DOHH2 (cell line): Measurements from ENCODE around the gene DUSP1.

ENCODE experiments used
- H3F3A ChIP-seq: fragments of 200-600 bp; sonication (generic), shearing (Covaris generic); 2 replicates; pipeline ENCODE4 v1.6.0; 2016; ENCODE audit warnings: antibody characterized with exemption, mild to moderate bottlenecking; ENCODE audit not compliant: control insufficient read depth, insufficient read depth
- H3K27ac ChIP-seq: fragments of 200-600 bp; sonication (generic); 2 replicates; pipeline ENCODE4 v1.5.1; 2014; ENCODE audit warnings: low read depth, mild to moderate bottlenecking, low read length, moderate library complexity
- H3K27me3 ChIP-seq: fragments of 200-600 bp; sonication (generic); 2 replicates; pipeline ENCODE4 v1.6.1; 2014; ENCODE audit warnings: mild to moderate bottlenecking, low read length, mixed read lengths; ENCODE audit not compliant: control insufficient read depth
- H3K36me3 ChIP-seq: fragments of 200-600 bp; sonication (generic); 2 replicates; pipeline ENCODE4 v1.6.1; 2014; ENCODE audit warnings: mild to moderate bottlenecking, low read length, moderate library complexity, mixed read lengths; ENCODE audit not compliant: control insufficient read depth
- H3K4me1 ChIP-seq: fragments of 200-600 bp; sonication (generic); 2 replicates; pipeline ENCODE4 v1.6.1; 2014; ENCODE audit warnings: mild to moderate bottlenecking, low read length, mixed read lengths; ENCODE audit not compliant: control insufficient read depth
- H3K4me2 ChIP-seq: fragments of 200-600 bp; sonication (generic); 2 replicates; pipeline ENCODE4 v1.6.0; 2014; ENCODE audit warnings: mild to moderate bottlenecking, low read length, moderate library complexity
- H3K4me3 ChIP-seq: fragments of 200-600 bp; sonication (generic); 2 replicates; pipeline ENCODE4 v1.5.1; 2014; ENCODE audit warnings: mild to moderate bottlenecking, low read length, mixed read lengths
- H3K79me2 ChIP-seq: fragments of 200-600 bp; sonication (generic); 2 replicates; pipeline ENCODE4 v1.6.1; 2014; ENCODE audit warnings: mild to moderate bottlenecking, low read length, mixed read lengths; ENCODE audit not compliant: control insufficient read depth
- H3K9me2 ChIP-seq: fragments of 200-600 bp; sonication (generic); replicated peaks from 2 replicates; pipeline ENCODE4 v1.6.1; 2014; ENCODE audit warnings: mild to moderate bottlenecking, low read length, mixed read lengths; ENCODE audit not compliant: control insufficient read depth
- H3K9me3 ChIP-seq: fragments of 200-600 bp; sonication (generic); 2 replicates; pipeline ENCODE4 v1.6.1; 2014; ENCODE audit warnings: antibody characterized with exemption, low read length, mixed read lengths; ENCODE audit not compliant: control insufficient read depth, insufficient read depth
- H4K20me1 ChIP-seq: fragments of 200-600 bp; sonication (generic); 2 replicates; pipeline ENCODE4 v1.6.0; 2014; ENCODE audit warnings: low read depth, mild to moderate bottlenecking, antibody characterized with exemption, low read length, moderate library complexity; ENCODE audit not compliant: control insufficient read depth, insufficient read depth
- CTCF ChIP-seq: fragments of 200-600 bp; sonication (generic); IDR thresholded peaks from one replicate; pipeline ENCODE4 v1.5.1; 2014; ENCODE audit warnings: antibody characterized with exemption, mild to moderate bottlenecking, low read depth, low read length; ENCODE audit not compliant: poor library complexity, severe bottlenecking
- EZH2phosphoT487 ChIP-seq: fragments of 200-600 bp; sonication (generic); IDR thresholded peaks from 2 replicates; pipeline ENCODE4 v1.6.1; 2017; ENCODE audit warnings: borderline replicate concordance, mild to moderate bottlenecking, antibody characterized with exemption, low read length, moderate library complexity, mixed read lengths

The DUSP1 gene

GRCh38 chr5:172718527-172719114, 52.4 kb downstream of the DUSP1 start:
- Histone ChIP-seq H3K27me3 (peaks cover 18% of the 10 kb centered on the region), H3K79me2 (no peaks in the 10 kb centered on the region), H3K27ac (no peak overlapping the region), H3K4me3 (no peak overlapping the region), H3K36me3 (no peaks in the 10 kb centered on the region), H3K9me3 (no peaks in the 10 kb centered on the region), H3K4me2 (no peak overlapping the region), H4K20me1 (no peaks in the 10 kb centered on the region), H3K9me2 (no peaks in the 10 kb centered on the region), H3K4me1 (peaks cover 7% of the 10 kb centered on the region), H3F3A (no peaks in the 10 kb centered on the region)
- no peak for TF ChIP-seq CTCF
- no peak for TF ChIP-seq EZH2phosphoT487
